ENCODE results near the gene TRIM69. TPM values are rescaled to one million over a fixed set of nuclear protein-coding genes. Genes with fewer than 3 reads are reported as not detected.
"Not testable (repeated sequence)": the region's sequence is repeated elsewhere in the genome, so short reads cannot be mapped to it uniquely, and the experiment has no call there.

The TRIM69 gene
- total RNA-seq (2021; ENCODE audit: unreplicated experiment) (16.7 TPM), Bru-seq, nascent RNA (percentile 43 among the genes with signal in this experiment), BruChase-seq, experiment 1, labeled RNA remaining after a 2-hour chase (percentile 53 among the genes with signal in this experiment), BruChase-seq, experiment 2, labeled RNA remaining after a 6-hour chase (percentile 54 among the genes with signal in this experiment)
- 14.9 TPM for polyA plus RNA-seq (2012; ENCODE audit: insufficient read length)
- long read RNA-seq, transcript TRIM69-207 (2 exons, 3,190 nt), result major isoform, 16 of 20 reads
- long read RNA-seq, partial matches to known transcripts, result 0 of 20 reads
- long read RNA-seq, other reads (novel, unspliced or antisense), result 4 of 20 reads

- ChIA-PET CTCF (interaction anchor here (0.6 to 4.8 kb wide), 4 partner anchors 23 to 190 kb away, joined by 6 to 51 read pairs (median 26); partner anchors contain the start of gene SPG11), POLR2A (interaction anchor here (0.6 to 1.2 kb wide), 4 partner anchors 73 to 80 kb away, joined by 3 to 4 read pairs (median 4); partner anchors contain the start of gene SPG11)
- no peak within 1 kb of the TSS; a peak in 1 of 4 replicates for H3K4me3 ChIP-seq (ENCODE audit: low read depth in 2 of 2, low read length in 2 of 2)
- ATAC-seq (peak; percentile 53; the same call in 1 of the 2 replicates), DNase-seq (ENCODE audit: low read depth, low spot score) (no peak)
- intact Hi-C loops (cut with micrococcal nuclease; ENCODE audit: unreplicated experiment) (loop anchor here (5.0 to 10.0 kb wide), 2 partner anchors 74 to 141 kb away; partner anchors contain the start of gene SPG11), in situ Hi-C loops (cut with HindIII; ENCODE audit: low pct_unique_long_range_greater_than_20kb, low sequenced_read_pairs) (no loop called here)
- H3K9me3 ChIP-seq (ENCODE audit: control insufficient read depth, insufficient read depth, low read depth, low read length), result no peaks in the 10 kb centered on the region
- peaks cover 23% of the 10 kb centered on the region for H3K4me1 ChIP-seq (ENCODE audit: control insufficient read depth, insufficient read depth, low read length)
- peak within 1 kb of the TSS; percentile 66 for H3K27ac ChIP-seq (ENCODE audit: low read length)
- H3K27me3 ChIP-seq (ENCODE audit: control insufficient read depth, insufficient read depth, low read length), result no peaks in the 10 kb centered on the region
- TF ChIP-seq SIN3A (IDR thresholded peaks at IDR 0.05; ENCODE audit: borderline replicate concordance, insufficient read depth, low read depth, low read length) (no peak), TCF7L2 (IDR thresholded peaks at IDR 0.05; ENCODE audit: low read depth, low read length) (no peak), POLR2AphosphoS5 (IDR thresholded peaks at IDR 0.05; ENCODE audit: low read depth, low read length) (no peak), CTCF (IDR thresholded peaks at IDR 0.05) (no peak), REST (IDR thresholded peaks at IDR 0.05; ENCODE audit: insufficient read depth in 1 of 2, low read depth in 2 of 2, low read length in 1 of 2) (no peak)
- BruUV-seq (replicated peaks), result no TSS peak
- H3K36me3 ChIP-seq (ENCODE audit: control insufficient read depth, insufficient read depth, low read length), result no peaks in the 10 kb centered on the region
Observed at GRCh38 chr15:44736181-44736765, at the start of gene TRIM69. TRIM69 (plus strand) TSS chr15:44736528; CDS start chr15:44736705, 177 bp downstream.

GRCh38 chr15:44689318-44689717, 47.0 kb upstream of the TRIM69 start:
- H3K9me3 ChIP-seq (ENCODE audit: control insufficient read depth, insufficient read depth, low read depth, low read length); H3K36me3 ChIP-seq (ENCODE audit: control insufficient read depth, insufficient read depth, low read length); in situ Hi-C loops (cut with HindIII; ENCODE audit: low pct_unique_long_range_greater_than_20kb, low sequenced_read_pairs); ATAC-seq; CTCF ChIA-PET; H3K27me3 ChIP-seq (ENCODE audit: control insufficient read depth, insufficient read depth, low read length); DNase-seq (ENCODE audit: low read depth, low spot score); BruUV-seq (replicated peaks); intact Hi-C loops (cut with micrococcal nuclease; ENCODE audit: unreplicated experiment); H3K4me3 ChIP-seq (ENCODE audit: low read depth in 2 of 2, low read length in 2 of 2); H3K27ac ChIP-seq (ENCODE audit: low read length); H3K4me1 ChIP-seq (ENCODE audit: control insufficient read depth, insufficient read depth, low read length): not testable (repeated sequence)
- POLR2A ChIA-PET, result interaction anchor here (0.6 kb wide), 1 partner anchor 129 kb away, joined by 4 read pairs; no protein-coding TSS in a partner anchor

GRCh38 chr15:44690245-44690644, 46.1 kb upstream of the TRIM69 start:
- H3K27me3 ChIP-seq (ENCODE audit: control insufficient read depth, insufficient read depth, low read length); intact Hi-C loops (cut with micrococcal nuclease; ENCODE audit: unreplicated experiment); in situ Hi-C loops (cut with HindIII; ENCODE audit: low pct_unique_long_range_greater_than_20kb, low sequenced_read_pairs); H3K27ac ChIP-seq (ENCODE audit: low read length); POLR2A ChIA-PET; H3K9me3 ChIP-seq (ENCODE audit: control insufficient read depth, insufficient read depth, low read depth, low read length); H3K4me1 ChIP-seq (ENCODE audit: control insufficient read depth, insufficient read depth, low read length); H3K4me3 ChIP-seq (ENCODE audit: low read depth in 2 of 2, low read length in 2 of 2); DNase-seq (ENCODE audit: low read depth, low spot score); BruUV-seq (replicated peaks); ATAC-seq; H3K36me3 ChIP-seq (ENCODE audit: control insufficient read depth, insufficient read depth, low read length): not testable (repeated sequence)
- CTCF ChIA-PET, result interaction anchor here (0.7 kb wide), 1 partner anchor 640 kb away, joined by 7 read pairs; no protein-coding TSS in a partner anchor
